H1 (cell line): Measurements from ENCODE around the gene TYMS. TPM values are rescaled to one million over a fixed set of nuclear protein-coding genes. Genes with fewer than 3 reads are reported as not detected.

Source experiments
- CTCF ChIA-PET: fragments of 300-600 bp; sonication (Branson Sonifier 250); formaldehyde crosslinking; loops from one replicate; lab custom pipeline; 2021; ENCODE audit not compliant: partially characterized antibody; lab: Charles Lee
- POLR2A ChIA-PET: fragments of 300-600 bp; sonication (Branson Sonifier 250); formaldehyde crosslinking; loops from one replicate; lab custom pipeline; 2021; ENCODE audit warnings: inconsistent platforms; ENCODE audit not compliant: partially characterized antibody; lab: Charles Lee
- DNase-seq, 2 experiments: peaks; one replicate each; pipeline versions ENCODE4 v3.0.0 to v3.0.0-alpha.2; 2010 to 2022; ENCODE audit warnings: low spot score in 2 of 2, low read depth in 1 of 2, mixed read lengths in 1 of 2
- FAIRE-seq: peaks from 2 replicates; lab custom pipeline; 2011; peaks lifted over from hg19 to GRCh38; lab: Jason Lieb, UNC
- H2AFZ ChIP-seq: 2 replicates; pipeline ENCODE4 v1.8.1; 2012; ENCODE audit warnings: low read length, inconsistent platforms
- H2AK5ac ChIP-seq: 2 replicates; pipeline ENCODE4 v1.6.1; 2013; ENCODE audit warnings: low read depth, low read length
- H2BK120ac ChIP-seq: replicated peaks from 2 replicates; pipeline ENCODE3; 2013; ENCODE audit warnings: low read depth, low read length, inconsistent platforms
- H2BK12ac ChIP-seq: 2 replicates; pipeline ENCODE4 v1.6.1; 2013; ENCODE audit warnings: low read depth, low read length
- H2BK15ac ChIP-seq: 2 replicates; pipeline ENCODE4 v1.6.1; 2013; ENCODE audit warnings: low read length
- H2BK20ac ChIP-seq: 2 replicates; pipeline ENCODE4 v1.6.1; 2013; ENCODE audit warnings: low read length
- H2BK5ac ChIP-seq: 2 replicates; pipeline ENCODE4 v1.6.1; 2013; ENCODE audit warnings: low read depth, low read length
- H3K14ac ChIP-seq: 2 replicates; pipeline ENCODE4 v1.6.1; 2013; ENCODE audit warnings: inconsistent platforms; ENCODE audit not compliant: insufficient read length
- H3K18ac ChIP-seq: 2 replicates; pipeline ENCODE4 v1.6.1; 2013; ENCODE audit warnings: low read length; ENCODE audit errors: extremely low read depth
- H3K23ac ChIP-seq: 2 replicates; pipeline ENCODE4 v1.6.1; 2013; ENCODE audit warnings: inconsistent platforms; ENCODE audit not compliant: insufficient read length
- H3K23me2 ChIP-seq: 2 replicates; pipeline ENCODE4 v1.6.1; 2013; ENCODE audit warnings: low read depth, low read length
- H3K27ac ChIP-seq: 2 replicates; pipeline ENCODE4 v1.6.1; 2011; ENCODE audit warnings: low read depth, low read length, inconsistent platforms
- H3K27me3 ChIP-seq, 4 experiments: replicated peaks in 1 of 4; 1 replicate in 1 of 4; 2 replicates in 3 of 4; pipeline versions ENCODE4 v1.6.1 to v1.8.1; 2011 to 2013; ENCODE audit warnings: low read length in 3 of 4, mild to moderate bottlenecking in 3 of 4, inconsistent platforms in 2 of 4, mixed read lengths in 2 of 4, moderate library complexity in 1 of 4; ENCODE audit not compliant: control insufficient read depth in 3 of 4, insufficient read depth in 3 of 4; ENCODE audit errors: extremely low read depth in 1 of 4
- H3K36me3 ChIP-seq, 4 experiments: 2 replicates each; pipeline versions ENCODE4 v1.6.1 to v1.8.1; 2011 to 2013; ENCODE audit warnings: mild to moderate bottlenecking in 4 of 4, low read length in 3 of 4, moderate library complexity in 2 of 4, control low read depth in 1 of 4, inconsistent platforms in 1 of 4; ENCODE audit not compliant: insufficient read depth in 4 of 4, control insufficient read depth in 2 of 4
- H3K4ac ChIP-seq: replicated peaks from 2 replicates; pipeline ENCODE3; 2013; ENCODE audit warnings: low read length, low read depth, mixed read lengths, inconsistent platforms; ENCODE audit not compliant: insufficient read length
- H3K4me1 ChIP-seq, 4 experiments: replicated peaks in 1 of 4; 1 replicate in 1 of 4; 2 replicates in 3 of 4; pipeline versions ENCODE4 v1.6.1 to v1.8.1; 2011 to 2013; ENCODE audit warnings: low read length in 3 of 4, inconsistent platforms in 2 of 4, mixed read lengths in 1 of 4; ENCODE audit not compliant: insufficient read depth in 4 of 4, control insufficient read depth in 3 of 4
- H3K4me2 ChIP-seq, 2 experiments: 2 replicates each; pipeline versions ENCODE4 v1.6.1 to v1.8.1; 2011 to 2013; ENCODE audit warnings: low read depth in 2 of 2, low read length in 2 of 2, control low read depth in 1 of 2, inconsistent platforms in 1 of 2, mild to moderate bottlenecking in 1 of 2; ENCODE audit not compliant: insufficient read depth in 1 of 2
- H3K4me3 ChIP-seq, 4 experiments: fragments of 200-600, 300-600 bp in 1 of 4; sonication (generic), shearing (Covaris generic), sonication (Bioruptor Twin) in 1 of 4; 2 replicates each; pipeline versions ENCODE4 v1.5.1 to v1.8.1; 2011 to 2016; ENCODE audit warnings: low read length in 4 of 4, low read depth in 3 of 4, control low read depth in 2 of 4, inconsistent platforms in 2 of 4, mild to moderate bottlenecking in 2 of 4, mixed read lengths in 1 of 4, moderate library complexity in 1 of 4; ENCODE audit not compliant: insufficient read depth in 2 of 4; ENCODE audit errors: extremely low read depth in 1 of 4
- H3K56ac ChIP-seq: replicated peaks from 2 replicates; pipeline ENCODE3; 2013; ENCODE audit warnings: low read depth, mild to moderate bottlenecking, mixed read lengths, low read length, inconsistent platforms; ENCODE audit not compliant: insufficient read length
- H3K79me1 ChIP-seq: 2 replicates; pipeline ENCODE4 v1.6.1; 2013; ENCODE audit warnings: low read depth, low read length, control low read depth
- H3K79me2 ChIP-seq, 2 experiments: 2 replicates each; pipeline versions ENCODE4 v1.6.1 to v1.8.1; 2012 to 2013; ENCODE audit warnings: low read length in 2 of 2, mild to moderate bottlenecking in 2 of 2, inconsistent platforms in 1 of 2; ENCODE audit not compliant: insufficient read depth in 2 of 2, control insufficient read depth in 1 of 2
- H3K9ac ChIP-seq, 4 experiments: replicated peaks in 1 of 4; 1 replicate in 1 of 4; 2 replicates in 3 of 4; pipeline versions ENCODE4 v1.6.1 to v1.8.1; 2011 to 2013; ENCODE audit warnings: low read depth in 3 of 4, low read length in 3 of 4, control low read depth in 2 of 4, mild to moderate bottlenecking in 2 of 4, moderate library complexity in 2 of 4, inconsistent platforms in 1 of 4; ENCODE audit errors: extremely low read depth in 1 of 4
- H3K9me3 ChIP-seq, 2 experiments: 2 replicates each; pipeline versions ENCODE4 v1.6.1 to v1.8.1; 2012 to 2013; ENCODE audit warnings: mild to moderate bottlenecking in 2 of 2, moderate library complexity in 2 of 2, control low read depth in 1 of 2, inconsistent platforms in 1 of 2, low read depth in 1 of 2, low read length in 1 of 2, mixed read lengths in 1 of 2; ENCODE audit not compliant: insufficient read depth in 2 of 2
- H4K20me1 ChIP-seq, 2 experiments: replicated peaks in 1 of 2; 2 replicates each; pipeline versions ENCODE3 to v1.8.1; 2011 to 2013; ENCODE audit warnings: inconsistent platforms in 2 of 2, low read length in 2 of 2, mild to moderate bottlenecking in 1 of 2; ENCODE audit not compliant: insufficient read depth in 2 of 2, control insufficient read depth in 1 of 2
- H4K5ac ChIP-seq: 2 replicates; pipeline ENCODE4 v1.6.1; 2013; ENCODE audit warnings: low read length, low read depth, mixed read lengths, inconsistent platforms; ENCODE audit not compliant: insufficient read length
- H4K8ac ChIP-seq: 2 replicates; pipeline ENCODE4 v1.8.0; 2013; ENCODE audit warnings: mild to moderate bottlenecking, moderate library complexity, low read length, inconsistent platforms; ENCODE audit not compliant: insufficient read depth; ENCODE audit errors: extremely low read depth
- H4K91ac ChIP-seq: replicated peaks from 2 replicates; pipeline ENCODE3; 2013; ENCODE audit warnings: low read length, mixed read lengths, inconsistent platforms; ENCODE audit not compliant: insufficient read length
- ASH2L ChIP-seq: fragments of 200-600, 300-600 bp; sonication (generic); IDR thresholded peaks from one replicate; pipeline ENCODE4 v1.7.1; 2017; ENCODE audit warnings: low read length
- CBX5 ChIP-seq: fragments of 300-800, 300-1000 bp; sonication (generic); IDR thresholded peaks from 2 replicates; pipeline ENCODE4 v1.7.1; 2016; ENCODE audit warnings: antibody characterized with exemption, low read length, low read depth
- CTBP2 ChIP-seq: IDR thresholded peaks from 2 replicates; pipeline ENCODE4 v1.7.0; 2011; ENCODE audit warnings: borderline replicate concordance, mild to moderate bottlenecking, moderate library complexity, mixed read lengths, low read length; ENCODE audit not compliant: insufficient read depth, insufficient read length
- EP300 ChIP-seq, 2 experiments: IDR thresholded peaks; 1 replicate in 1 of 2; 2 replicates in 1 of 2; pipeline ENCODE4 v1.6.1; 2011 to 2012; ENCODE audit warnings: low read depth in 2 of 2, low read length in 2 of 2, mild to moderate bottlenecking in 2 of 2, borderline replicate concordance in 1 of 2, inconsistent platforms in 1 of 2, moderate library complexity in 1 of 2
- FOSL1 ChIP-seq: IDR thresholded peaks from 2 replicates; pipeline ENCODE4 v1.6.1; 2011; ENCODE audit warnings: mild to moderate bottlenecking, low read depth, low read length, moderate library complexity; ENCODE audit not compliant: insufficient read depth
- NANOG ChIP-seq: IDR thresholded peaks from 2 replicates; pipeline ENCODE4 v1.6.1; 2011; ENCODE audit warnings: low read length, low read depth, mild to moderate bottlenecking, inconsistent platforms; ENCODE audit not compliant: insufficient read depth, poor library complexity, severe bottlenecking
- PHF8 ChIP-seq: fragments of 200-600 bp; sonication (generic); conservative IDR thresholded peaks from 2 replicates; pipeline ENCODE4 v1.7.1; 2012; ENCODE audit warnings: low read depth, mild to moderate bottlenecking, inconsistent platforms, low read length, moderate library complexity
- POU5F1 ChIP-seq: IDR thresholded peaks from 2 replicates; pipeline ENCODE4 v1.6.1; 2011; ENCODE audit warnings: low read depth, mild to moderate bottlenecking, low read length, moderate library complexity
- SP4 ChIP-seq: IDR thresholded peaks from 2 replicates; pipeline ENCODE4 v1.6.1; 2012; ENCODE audit warnings: low read length, inconsistent platforms
- SUZ12 ChIP-seq: fragments of 200-600 bp; sonication (generic); IDR thresholded peaks from 2 replicates; pipeline ENCODE4 v1.6.1; 2012; ENCODE audit warnings: mild to moderate bottlenecking, inconsistent platforms, low read length, moderate library complexity, mixed read lengths
- TAF7 ChIP-seq: optimal IDR thresholded peaks from 2 replicates; pipeline ENCODE3; 2011; ENCODE audit warnings: low read depth, mild to moderate bottlenecking, inconsistent platforms, low read length, moderate library complexity, borderline replicate concordance
- TBP ChIP-seq: IDR thresholded peaks from 2 replicates; pipeline ENCODE4 v1.6.1; 2011; ENCODE audit warnings: low read depth, low read length, improper control_type of control experiment
- ZNF274 ChIP-seq: IDR thresholded peaks from 2 replicates; pipeline ENCODE4 v1.7.0; 2012; ENCODE audit warnings: low read length, borderline replicate concordance; ENCODE audit errors: extremely low read depth
- polyA plus RNA-seq, 7 experiments: library from polyadenylated mRNA; depleted of rRNA in 3 of 7; stranded (reverse) in 5 of 7; unstranded in 2 of 7; fragments of >200 nt in 5 of 7; fragments of 200-250 nt in 2 of 7; gene quantifications; 1 replicate in 5 of 7; 2 replicates in 1 of 7; 4 replicates in 1 of 7; pipeline versions ENCODE4 v1.2.1 to v1.2.3, GENCODE V29; 2011 to 2013; ENCODE audit warnings: missing spikeins in 2 of 7, mixed read lengths in 2 of 7
- total RNA-seq: library from RNA; stranded (reverse); fragmentation: NEBNext Ultra II Directional; extraction: Animal tissue kit (Norgen Biotek cat#: 25700); gene quantifications from 2 replicates; pipeline ENCODE4 v1.2.1, GENCODE V29; 2021

Gene TYMS
- total and polyA plus RNA-seq, 2 of the 8 experiments (the other 6 are each of a cell fraction or from before 2014, with no cell fraction given), result 91.9 to 110 TPM

GRCh38 chr18:682833-683232 is 25.4 kb downstream of the TYMS start:
- H3K18ac ChIP-seq, result no peak overlapping the region
- H4K8ac ChIP-seq, result no peak overlapping the region
- H3K23me2 ChIP-seq, result peaks cover 2% of the 10 kb centered on the region; the same call in 1 of the 2 replicates
- H3K27ac ChIP-seq, result no peak overlapping the region
- H2BK15ac ChIP-seq, result no peak overlapping the region
- no peaks in the 10 kb centered on the region for H3K79me2 ChIP-seq
- no peak overlapping the region for H3K56ac ChIP-seq
- H3K79me1 ChIP-seq, result no peaks in the 10 kb centered on the region
- peaks cover 0 to 4% (median 0%) of the 10 kb centered on the region in 4 experiments; a peak in 1 of 7 replicates for H3K27me3 ChIP-seq
- H3K23ac ChIP-seq, result no peak overlapping the region
- H3K4me2 ChIP-seq, result no peak overlapping the region
- H3K4me3 ChIP-seq, result no peak overlapping the region
- DNase-seq, result no peak
- no peak overlapping the region for H4K91ac ChIP-seq
- peaks cover 7 to 19% (median 11%) of the 10 kb centered on the region in 4 experiments for H3K4me1 ChIP-seq
- no peak overlapping the region for H3K14ac ChIP-seq
- H2AK5ac ChIP-seq, result no peak overlapping the region
- no peak overlapping the region for H3K4ac ChIP-seq
- no peak overlapping the region for H2BK20ac ChIP-seq
- H3K36me3 ChIP-seq, result peaks cover 6 to 19% (median 14%) of the 10 kb centered on the region in 4 experiments; a peak in 7 of 8 replicates
- H4K20me1 ChIP-seq, result peaks cover 6 to 10% of the 10 kb centered on the region in 2 experiments
- FAIRE-seq, result no peak
- no peak overlapping the region for H4K5ac ChIP-seq
- H2BK12ac ChIP-seq, result no peak overlapping the region
- no peak overlapping the region for H2BK120ac ChIP-seq
- ChIA-PET CTCF (interaction anchor here (0.6 to 2.6 kb wide), 7 partner anchors 10 to 424 kb away, joined by 3 to 6 read pairs (median 4); no protein-coding TSS in a partner anchor), POLR2A (interaction anchor here (0.6 to 1.5 kb wide), 5 partner anchors 9 to 303 kb away, joined by 3 to 6 read pairs (median 4); no protein-coding TSS in a partner anchor)
- no peak for TF ChIP-seq CTBP2
- TF ChIP-seq ZNF274, result no peak
- no peak for TF ChIP-seq CBX5
- no peak for TF ChIP-seq TBP
- no peak for TF ChIP-seq FOSL1
- TF ChIP-seq NANOG, result no peak
- TF ChIP-seq SP4, result no peak
- no peak for TF ChIP-seq TAF7
- TF ChIP-seq PHF8, result no peak
- TF ChIP-seq ASH2L, result no peak
- TF ChIP-seq POU5F1, result no peak
- TF ChIP-seq EP300 (IDR thresholded peaks at IDR 0.05; ENCODE audit: borderline replicate concordance in 1 of 2, low read depth in 2 of 2, low read length in 2 of 2), result no peak
- TF ChIP-seq SUZ12, result no peak
- H3K9me3 ChIP-seq, result no peaks in the 10 kb centered on the region
- no peak overlapping the region for H3K9ac ChIP-seq
- H2AFZ ChIP-seq, result no peak overlapping the region
- no peak overlapping the region for H2BK5ac ChIP-seq
